Astrocyte of the spinal cord (primary cell): ENCODE results near the gene KCNC4.

Experiments
- DNase-seq: peaks from one replicate; pipeline ENCODE4 v3.0.0; 2011; ENCODE audit warnings: low read depth, low spot score
- H3K4me3 ChIP-seq: 2 replicates; pipeline ENCODE4 v1.5.1; 2011; ENCODE audit warnings: low read depth, mild to moderate bottlenecking, low read length, moderate library complexity
- in situ Hi-C: cut with HindIII; loops from 2 replicates; pipeline ENCODE4 v1.10.0; 2017; ENCODE audit warnings: low sequenced_read_pairs
- TF ChIP-seq, protein P1 (sequence below): IDR thresholded peaks from 2 replicates; pipeline ENCODE4 v1.5.1; 2012; ENCODE audit warnings: low read depth, mild to moderate bottlenecking, low read length, inconsistent platforms

Gene KCNC4

GRCh38 chr1:110215621-110216515, 5.8 kb downstream of the KCNC4 start:
- no peak for DNase-seq
- H3K4me3 ChIP-seq, result no peak overlapping the region
- TF ChIP-seq, protein P1, sequence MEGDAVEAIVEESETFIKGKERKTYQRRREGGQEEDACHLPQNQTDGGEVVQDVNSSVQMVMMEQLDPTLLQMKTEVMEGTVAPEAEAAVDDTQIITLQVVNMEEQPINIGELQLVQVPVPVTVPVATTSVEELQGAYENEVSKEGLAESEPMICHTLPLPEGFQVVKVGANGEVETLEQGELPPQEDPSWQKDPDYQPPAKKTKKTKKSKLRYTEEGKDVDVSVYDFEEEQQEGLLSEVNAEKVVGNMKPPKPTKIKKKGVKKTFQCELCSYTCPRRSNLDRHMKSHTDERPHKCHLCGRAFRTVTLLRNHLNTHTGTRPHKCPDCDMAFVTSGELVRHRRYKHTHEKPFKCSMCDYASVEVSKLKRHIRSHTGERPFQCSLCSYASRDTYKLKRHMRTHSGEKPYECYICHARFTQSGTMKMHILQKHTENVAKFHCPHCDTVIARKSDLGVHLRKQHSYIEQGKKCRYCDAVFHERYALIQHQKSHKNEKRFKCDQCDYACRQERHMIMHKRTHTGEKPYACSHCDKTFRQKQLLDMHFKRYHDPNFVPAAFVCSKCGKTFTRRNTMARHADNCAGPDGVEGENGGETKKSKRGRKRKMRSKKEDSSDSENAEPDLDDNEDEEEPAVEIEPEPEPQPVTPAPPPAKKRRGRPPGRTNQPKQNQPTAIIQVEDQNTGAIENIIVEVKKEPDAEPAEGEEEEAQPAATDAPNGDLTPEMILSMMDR, result no peak
- in situ Hi-C loops, result no loop called here

GRCh38 chr1:110216844-110217444, 6.8 kb downstream of the KCNC4 start:
- TF ChIP-seq, protein P1, result no peak
- H3K4me3 ChIP-seq, result no peak overlapping the region
- DNase-seq, result no peak
- in situ Hi-C loops, result no loop called here

GRCh38 chr1:110218137-110218536, 8.0 kb downstream of the KCNC4 start:
- DNase-seq, result no peak
- TF ChIP-seq, protein P1, result no peak
- in situ Hi-C loops, result no loop called here
- H3K4me3 ChIP-seq, result no peak overlapping the region

- in situ Hi-C loops, result no loop called here
These were observed 8.6 kb downstream of the KCNC4 start for GRCh38 chr1:110218739-110219138.

DNA sequence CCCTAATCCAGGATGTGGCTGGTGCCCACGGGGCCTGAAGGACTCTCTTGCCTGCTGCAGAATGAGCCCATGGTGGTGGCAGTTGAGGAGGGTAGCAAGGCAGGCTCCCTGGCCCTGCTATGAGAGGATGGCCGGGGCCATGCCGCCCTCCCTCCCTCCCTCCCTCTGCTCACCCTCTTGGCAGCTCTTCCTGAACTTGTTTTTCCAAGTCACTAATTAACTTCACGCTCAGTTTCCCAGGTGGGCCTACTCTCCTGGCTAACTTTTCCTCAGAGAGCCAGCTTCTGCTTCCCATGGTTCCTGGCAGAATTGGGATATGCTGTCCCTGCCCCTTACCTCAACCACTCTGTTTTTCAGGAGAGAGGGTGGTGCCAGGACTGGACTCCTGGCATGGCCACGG, 10.2 kb downstream of the KCNC4 start:
- H3K4me3 ChIP-seq, result no peak overlapping the region
- in situ Hi-C loops, result no loop called here
- TF ChIP-seq, protein P1, result no peak
- DNase-seq, result no peak

More at GRCh38 chr1:110218739-110219138, 8.6 kb downstream of the KCNC4 start:
- TF ChIP-seq, protein P1, result no peak
- DNase-seq, result no peak
- H3K4me3 ChIP-seq, result no peak overlapping the region

GRCh38 chr1:110221119-110221518, 11.0 kb downstream of the KCNC4 start:
- no peak overlapping the region for H3K4me3 ChIP-seq
- in situ Hi-C loops, result no loop called here
- DNase-seq, result no peak
- TF ChIP-seq, protein P1, result no peak
